Right forelimb (tissue), 1 donor: ENCODE measurements around the gene GSAP.
"Not testable (repeated sequence)": the region's sequence is repeated elsewhere in the genome, so short reads cannot be mapped to it uniquely, and the experiment has no call there.

Source experiments
- DNase-seq: peaks from one replicate; pipeline ENCODE4 v3.0.0-alpha.2; 2018

The GSAP gene

DNA sequence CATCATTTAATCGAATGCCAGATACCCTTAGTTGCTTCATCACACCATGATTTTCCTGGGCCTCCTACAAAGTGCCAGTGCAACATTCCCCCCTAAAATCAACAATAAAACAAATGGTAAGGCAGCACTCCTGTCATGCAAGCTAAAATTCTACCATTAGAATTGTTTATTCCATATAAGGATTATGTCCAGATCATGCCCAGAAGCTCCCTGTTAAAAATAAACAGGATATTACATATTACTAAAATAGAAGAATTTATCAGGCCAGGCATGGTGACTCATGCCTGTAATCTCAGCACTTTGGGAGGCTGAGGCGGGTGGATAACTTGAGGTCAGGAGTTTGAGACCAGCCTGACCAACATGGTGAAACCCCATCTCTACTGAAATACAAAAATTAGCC is 140.5 kb downstream of the GSAP start:
- DNase-seq, result not testable (repeated sequence)

DNA sequence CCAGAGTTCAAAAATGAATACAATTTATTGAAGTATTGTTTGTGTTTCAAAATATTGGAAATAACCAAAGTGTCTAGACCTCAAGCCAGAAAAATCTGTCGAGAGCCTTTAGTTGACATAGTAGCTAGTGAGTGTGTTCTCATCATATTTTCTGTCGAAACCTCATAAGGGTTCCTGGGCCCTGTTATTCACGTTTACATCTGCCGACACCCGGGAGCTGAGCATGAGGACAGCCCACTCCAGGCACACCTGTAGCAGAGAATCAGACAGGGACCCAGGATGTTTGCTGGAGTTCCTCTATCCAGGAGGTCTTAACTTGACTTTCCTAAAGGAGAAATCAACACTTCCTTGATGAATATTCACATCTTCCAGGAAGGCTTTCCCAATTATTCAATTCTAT is 144.4 kb downstream of the GSAP start:
- no peak for DNase-seq

DNA sequence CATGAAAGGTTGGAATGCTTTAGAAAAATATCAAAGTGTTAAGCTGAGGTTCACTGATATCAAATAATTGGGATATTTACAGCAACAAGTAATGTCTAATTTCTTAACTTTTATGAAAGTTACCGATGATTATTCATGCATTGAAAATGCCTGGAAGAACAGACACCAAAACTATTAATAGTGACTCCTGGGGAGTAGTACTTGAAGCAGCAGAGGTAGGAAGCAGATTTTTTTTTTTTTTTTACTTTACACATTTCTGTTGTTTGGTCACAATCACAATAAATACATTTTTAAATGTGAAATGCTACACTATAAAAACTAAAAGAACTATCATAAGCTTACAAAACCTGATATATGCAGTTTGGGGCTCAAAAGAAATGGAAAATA is 146.1 kb downstream of the GSAP start:
- DNase-seq, result no peak

GRCh38 chr7:77269360-77270093 is 146.6 kb downstream of the GSAP start:
- DNase-seq, result no peak

GRCh38 chr7:77266291-77266794 is 149.8 kb downstream of the GSAP start:
- no peak for DNase-seq

GRCh38 chr7:77265666-77266065 is 150.5 kb downstream of the GSAP start:
- no peak for DNase-seq

- no peak for DNase-seq
These were observed 153.8 kb downstream of the GSAP start for GRCh38 chr7:77262316-77262715.
